CMK (cell line): Measurements from ENCODE around the gene TAS1R1.
"Not testable (repeated sequence)": the region's sequence is repeated elsewhere in the genome, so short reads cannot be mapped to it uniquely, and the experiment has no call there.

Experiments used
- DNase-seq: peaks from one replicate; pipeline ENCODE4 v3.0.0-alpha.2; 2010; ENCODE audit warnings: low read depth

The TAS1R1 gene

GRCh38 chr1:6521536-6521935 lies 33.6 kb upstream of the TAS1R1 start:
- DNase-seq = no peak

DNA sequence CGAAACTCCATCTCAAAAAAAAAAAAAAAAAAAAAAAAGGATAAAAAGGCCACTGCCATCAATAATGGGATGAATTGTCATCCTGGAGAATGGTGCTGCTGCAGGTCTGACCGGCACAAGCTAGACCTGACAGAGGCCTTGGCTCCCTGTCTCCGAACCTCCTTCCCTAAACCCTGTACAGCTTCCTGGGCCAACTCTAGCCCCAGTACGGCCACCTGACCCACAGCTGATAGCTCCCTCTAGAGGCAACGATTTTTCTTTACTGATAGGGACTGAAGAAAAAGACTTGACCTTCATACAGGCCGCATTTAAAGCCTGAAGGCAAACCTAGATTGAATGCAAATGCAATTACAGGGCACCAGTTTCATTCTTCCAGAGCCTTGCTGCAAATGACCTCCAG lies 31.5 kb upstream of the TAS1R1 start:
- no peak for DNase-seq

GRCh38 chr1:6526316-6526715 lies 28.8 kb upstream of the TAS1R1 start:
- DNase-seq = no peak

GRCh38 chr1:6528492-6528891 lies 26.6 kb upstream of the TAS1R1 start:
- no peak for DNase-seq

DNA sequence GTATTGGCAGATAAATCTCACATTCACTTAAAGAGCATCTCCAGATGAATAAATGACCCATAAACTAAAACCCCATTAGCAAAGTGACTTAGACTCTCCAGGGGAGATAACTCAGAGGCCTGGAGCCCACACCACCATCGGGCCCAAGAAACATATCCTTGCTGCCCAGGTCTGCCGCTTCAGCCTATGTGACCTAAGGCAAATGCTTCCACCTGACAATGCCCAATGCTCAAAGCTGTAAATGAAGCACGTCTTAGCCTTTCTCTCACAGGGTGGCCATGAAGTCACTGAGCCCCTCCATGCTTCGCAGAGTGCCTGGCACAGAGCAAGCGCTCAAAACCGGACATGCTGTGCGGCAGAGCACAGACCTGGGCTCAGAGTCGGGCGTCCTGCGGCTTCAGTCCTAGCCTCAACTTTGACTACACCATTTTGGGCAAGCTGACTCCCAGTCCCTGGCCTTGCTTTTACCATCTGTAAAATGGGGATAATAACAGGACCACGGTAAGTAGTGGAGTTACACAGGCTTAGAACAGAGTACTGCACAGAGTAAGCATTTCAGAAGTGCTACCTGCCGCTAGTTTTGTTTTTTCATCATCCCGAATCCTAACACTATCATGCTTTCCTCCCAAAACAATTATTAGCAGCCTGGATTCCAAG lies 24.5 kb upstream of the TAS1R1 start:
- DNase-seq = no peak

DNA sequence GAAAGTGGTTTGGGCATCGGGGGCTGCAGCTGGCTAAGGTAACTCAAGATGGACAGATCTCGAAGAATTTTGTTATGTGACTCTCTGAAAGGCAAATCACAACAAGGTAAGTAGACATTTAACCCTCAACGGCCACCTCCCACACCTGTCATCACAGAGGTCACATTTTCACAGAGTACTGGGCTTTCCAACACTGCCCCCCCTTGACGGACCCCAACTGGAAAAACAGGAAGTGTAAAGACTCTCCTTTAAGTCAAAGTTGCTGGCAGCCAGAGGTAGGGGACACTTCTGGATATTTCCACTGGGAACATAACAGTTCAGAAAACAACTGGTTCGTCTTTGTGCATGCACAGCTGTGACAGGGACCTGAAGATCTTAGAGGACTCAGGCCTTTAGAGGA lies 23.1 kb upstream of the TAS1R1 start:
- DNase-seq = no peak

DNA sequence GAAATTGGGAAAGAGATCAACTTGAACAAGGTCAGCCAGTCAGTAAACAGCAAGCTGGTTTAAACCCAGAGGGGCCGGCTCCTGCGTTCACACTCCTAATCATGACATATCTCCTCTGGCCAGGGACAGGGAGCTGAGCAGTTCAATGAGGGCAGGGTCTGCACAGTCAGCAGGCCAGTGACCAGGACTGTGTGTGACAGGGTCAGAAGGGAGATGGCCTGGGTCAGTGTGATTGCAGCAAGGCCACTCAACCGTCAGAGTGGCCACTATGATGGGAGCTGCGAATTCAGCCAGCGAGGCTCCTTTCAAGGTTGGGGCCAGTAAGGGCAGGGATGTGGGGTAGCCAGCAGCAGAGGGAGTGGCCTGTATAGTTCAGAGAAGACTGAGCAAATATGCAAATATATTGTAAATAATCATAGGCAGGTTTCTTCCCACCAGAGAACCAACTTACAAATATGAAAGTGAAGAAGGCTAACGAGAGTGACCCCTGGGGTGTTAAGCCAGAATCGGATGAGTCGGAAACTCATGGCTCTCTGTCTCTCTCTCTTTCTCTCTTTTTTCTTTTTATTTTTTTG lies 20.8 kb upstream of the TAS1R1 start:
- no peak for DNase-seq

DNA sequence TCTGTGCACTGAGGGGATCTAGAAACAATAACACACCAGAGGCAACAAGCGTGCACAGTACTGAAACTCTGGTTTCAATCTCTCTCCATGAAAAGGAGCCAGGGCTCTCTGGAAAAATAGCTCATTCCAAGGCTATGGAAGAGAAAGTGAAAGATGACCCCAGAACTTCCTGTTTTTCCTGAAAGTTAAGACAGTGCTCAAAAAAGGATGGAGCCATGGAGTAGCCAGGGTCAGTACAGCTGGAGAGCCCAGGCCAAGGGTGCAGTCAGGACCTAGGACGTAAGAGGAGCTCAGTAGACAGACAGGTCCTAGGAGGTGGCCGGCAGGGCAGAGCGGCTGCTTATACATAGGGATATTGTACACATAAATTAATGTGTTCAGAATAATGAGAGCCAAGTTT lies 19.9 kb upstream of the TAS1R1 start:
- DNase-seq = no peak

- DNase-seq = no peak
Observed at GRCh38 chr1:6536291-6536690, 18.8 kb upstream of the TAS1R1 start.

GRCh38 chr1:6538956-6539355 lies 16.2 kb upstream of the TAS1R1 start:
- no peak for DNase-seq

- no peak for DNase-seq
Observed at GRCh38 chr1:6544831-6545230, 10.3 kb upstream of the TAS1R1 start.

DNA sequence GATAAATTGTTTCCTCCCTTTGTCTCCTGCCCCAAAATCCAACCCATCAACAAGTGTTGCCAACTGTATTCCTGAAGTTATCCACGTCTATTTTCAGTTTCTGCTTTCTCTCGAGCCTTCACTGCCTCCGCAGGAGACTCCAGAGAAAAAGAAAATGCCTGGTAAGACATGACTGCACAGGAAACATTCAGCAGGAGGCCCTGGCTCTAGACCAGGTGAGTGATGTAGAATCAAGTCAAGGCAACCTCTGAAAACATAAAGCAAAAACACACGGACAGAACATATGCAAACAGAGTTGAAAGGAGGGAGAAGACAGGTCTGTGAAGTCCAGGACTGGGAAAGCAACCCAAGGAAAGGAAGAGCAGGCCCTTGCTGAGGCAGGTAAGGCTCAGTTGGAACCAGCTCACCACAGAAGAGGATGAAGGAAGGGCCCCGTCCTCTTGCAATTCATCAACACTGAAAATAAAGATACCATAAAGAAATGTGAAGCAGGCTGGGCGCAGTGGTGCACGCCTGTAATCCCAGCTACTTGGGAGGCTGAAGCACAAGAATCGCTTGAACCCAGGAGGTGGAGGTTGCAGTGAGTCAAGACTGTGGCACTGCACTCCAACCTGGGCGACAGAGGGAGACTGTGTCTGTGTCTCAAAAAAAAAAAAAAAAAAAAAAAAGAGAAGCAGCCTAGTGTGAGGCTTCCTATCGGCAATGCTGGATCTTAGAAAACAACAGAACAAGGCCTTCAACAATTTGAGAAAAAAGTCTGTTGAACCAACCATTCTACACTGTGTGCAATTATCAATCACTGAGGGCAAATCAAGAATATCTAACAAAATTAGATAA lies 9.6 kb upstream of the TAS1R1 start:
- DNase-seq = no peak

GRCh38 chr1:6546326-6546725 lies 8.8 kb upstream of the TAS1R1 start:
- no peak for DNase-seq

DNA sequence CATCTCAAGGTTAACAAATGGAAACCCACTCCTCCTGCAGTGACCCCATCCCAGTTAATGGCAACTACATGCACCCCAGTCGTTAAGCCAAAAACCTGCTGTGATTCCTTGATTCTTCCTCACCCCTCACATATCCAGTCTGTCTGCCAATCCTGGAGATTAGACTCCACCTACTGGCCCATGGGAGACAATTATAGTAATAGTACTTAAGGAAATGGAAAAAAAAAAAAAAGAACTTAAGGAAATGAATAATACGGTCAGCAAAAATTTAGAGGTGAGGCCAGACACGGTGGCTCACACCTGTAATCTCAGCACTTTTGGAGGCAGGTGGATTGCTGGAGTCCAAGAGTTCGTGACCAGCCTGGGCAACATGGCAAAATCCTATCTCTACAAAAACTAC lies 7.8 kb upstream of the TAS1R1 start:
- no peak for DNase-seq

- peak; percentile 88 for DNase-seq
Observed at GRCh38 chr1:6554031-6554906, 838 bp upstream of the TAS1R1 start, which contains the start of gene NOL9. TSS of gene NOL9 (minus strand) at chr1:6554513. CDS start at chr1:6554502, 11 bp downstream.

DNA sequence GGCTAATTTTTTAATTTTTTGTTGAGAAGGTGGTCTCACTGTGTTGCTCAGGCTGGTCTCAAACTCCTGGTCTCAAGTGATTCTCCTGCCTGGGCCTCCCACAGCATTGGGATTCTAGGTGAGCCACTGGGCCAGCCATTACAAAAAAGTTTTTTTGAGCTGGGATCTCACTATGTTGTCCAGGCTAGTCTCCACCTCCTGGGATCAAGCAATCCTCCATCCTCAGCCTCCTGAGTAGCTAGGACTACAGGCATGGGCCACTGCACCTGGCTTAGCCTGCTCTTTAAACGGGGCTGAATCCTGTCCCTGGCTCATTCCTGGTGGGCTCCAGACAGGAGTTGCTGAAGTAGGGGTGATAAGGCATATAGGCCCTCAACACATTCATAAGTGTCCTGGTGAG lies 2.5 kb downstream of the TAS1R1 start:
- DNase-seq = no peak

DNA sequence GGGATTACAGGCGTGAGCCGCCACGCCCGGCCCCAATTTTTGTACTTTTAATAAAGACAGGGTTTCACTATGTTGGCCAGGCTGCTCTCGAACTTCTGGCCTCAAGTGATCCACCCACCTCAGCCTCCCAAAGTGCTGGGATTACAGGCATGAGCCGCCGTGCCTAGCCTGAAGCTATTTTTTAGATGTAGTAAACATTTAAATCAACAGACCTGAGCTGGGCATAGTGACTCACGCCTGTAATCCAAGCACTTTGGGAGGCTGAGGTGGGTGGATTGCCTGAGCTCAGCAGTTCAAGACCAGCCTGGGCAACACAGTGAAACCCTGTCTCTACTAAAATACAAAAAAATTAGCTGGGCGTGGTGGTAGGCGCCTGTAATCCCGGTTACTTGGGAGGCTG lies 4.1 kb downstream of the TAS1R1 start:
- not testable (repeated sequence) for DNase-seq

DNA sequence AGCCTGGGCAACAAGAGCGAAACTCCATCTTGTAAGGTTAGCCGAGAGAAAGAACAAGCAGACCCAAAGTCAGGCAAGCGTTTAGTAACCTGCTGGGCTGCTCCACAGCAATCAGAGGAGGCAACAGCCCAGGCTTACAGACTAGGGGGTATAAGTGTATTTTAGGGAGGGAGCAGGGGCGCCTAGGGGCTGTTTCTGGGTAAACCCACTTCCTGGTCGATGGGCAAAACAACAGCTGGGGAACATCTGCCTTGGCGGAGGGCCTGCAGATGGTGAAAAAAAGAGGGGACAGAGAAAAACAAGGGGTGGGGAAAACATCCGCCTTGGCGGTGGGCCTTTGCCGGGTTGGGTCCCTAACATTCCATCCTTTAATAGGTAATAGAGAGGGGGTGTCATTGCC lies 5.2 kb downstream of the TAS1R1 start:
- DNase-seq = no peak

GRCh38 chr1:6569033-6569432 lies 13.9 kb downstream of the TAS1R1 start:
- no peak for DNase-seq

DNA sequence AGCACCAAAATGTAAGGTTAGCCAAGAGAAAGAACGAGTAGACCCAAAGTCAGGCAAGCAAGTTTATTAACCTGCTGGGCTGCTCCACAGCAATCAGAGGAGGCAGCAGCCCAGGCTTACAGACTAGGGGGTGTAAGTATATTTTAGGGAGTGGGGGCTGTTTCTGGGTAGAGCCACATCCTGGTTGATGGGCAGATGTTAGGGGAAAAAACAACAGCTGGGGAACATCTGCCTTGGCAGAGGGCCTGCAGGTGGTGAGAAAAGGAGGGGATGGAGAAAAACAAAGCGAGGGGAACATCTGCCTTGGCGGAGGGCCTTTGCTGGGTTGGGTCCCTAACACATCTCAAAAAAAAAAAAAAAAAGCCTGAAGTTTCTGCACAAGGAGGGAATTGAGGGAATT lies 15.0 kb downstream of the TAS1R1 start:
- DNase-seq = no peak

DNA sequence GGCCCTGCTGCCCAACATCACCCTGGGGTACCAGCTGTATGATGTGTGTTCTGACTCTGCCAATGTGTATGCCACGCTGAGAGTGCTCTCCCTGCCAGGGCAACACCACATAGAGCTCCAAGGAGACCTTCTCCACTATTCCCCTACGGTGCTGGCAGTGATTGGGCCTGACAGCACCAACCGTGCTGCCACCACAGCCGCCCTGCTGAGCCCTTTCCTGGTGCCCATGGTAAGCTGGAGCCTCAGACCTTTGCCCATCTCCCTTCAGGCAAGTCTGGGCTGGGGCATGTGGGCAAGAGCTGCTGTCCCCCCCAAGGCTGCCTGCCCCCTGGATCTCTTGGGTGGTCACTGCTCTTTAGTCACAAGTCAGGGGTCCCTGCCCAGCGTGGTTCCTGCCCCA lies 15.9 kb downstream of the TAS1R1 start:
- no peak for DNase-seq

- DNase-seq = no peak
Observed at GRCh38 chr1:6572653-6573383, 17.7 kb downstream of the TAS1R1 start.
